Stomach (tissue), 19 donors: Measurements from ENCODE around the gene PRAMEF18. TPM values are rescaled to one million over a fixed set of nuclear protein-coding genes. Genes with fewer than 3 reads are reported as not detected.
"Not testable (repeated sequence)": the region's sequence is repeated elsewhere in the genome, so short reads cannot be mapped to it uniquely, and the experiment has no call there.

Source experiments
- DNase-seq, 2 donors: peaks; one replicate each; pipeline versions ENCODE4 v3.0.0 to v3.0.0-alpha.2; 2013 to 2019
- H3K27ac ChIP-seq, 5 donors: fragments of 200-600 bp in 4 of 5; sonication (generic) in 4 of 5; one replicate each; pipeline ENCODE4 v1.5.1; 2013 to 2019; ENCODE audit warnings: mild to moderate bottlenecking in 1 of 5, moderate library complexity in 1 of 5
- H3K27me3 ChIP-seq, 3 donors: fragments of 200-600 bp; sonication (generic); one replicate each; pipeline ENCODE4 v1.5.1; 2017 to 2019; ENCODE audit warnings: mixed run types in 1 of 3
- H3K36me3 ChIP-seq, 4 donors: fragments of 200-600 bp; sonication (generic); 1 replicate in 3 of 4; 2 replicates in 1 of 4; pipeline ENCODE4 v1.5.1; 2016 to 2019
- H3K4me1 ChIP-seq, 4 donors: fragments of 200-600 bp; sonication (generic); one replicate each; pipeline ENCODE4 v1.5.1; 2016 to 2019
- H3K4me3 ChIP-seq, 4 donors: fragments of 200-600 bp; sonication (generic) in 3 of 4; one replicate each; pipeline ENCODE4 v1.5.1; 2016 to 2019; ENCODE audit warnings: mild to moderate bottlenecking in 1 of 4
- H3K9me3 ChIP-seq, 4 donors: fragments of 200-600 bp; sonication (generic); one replicate each; pipeline ENCODE4 v1.5.1; 2016 to 2019
- WGBS, 5 donors: extraction: QIAGEN DNeasy Blood & Tissue Kit in 3 of 5; methylation state at CpG; one replicate each; pipeline versions ENCODE4 v1.1.5 to v1.1.7; 2013 to 2018; 5-methylcytosine and 5-hydroxymethylcytosine counted together
- intact Hi-C: fragments of 100-400 bp; cut with DNase I; formaldehyde crosslinking; loops from one replicate; pipeline ENCODE4 v1.15.1; 2023; ENCODE audit warnings: low total_unique reads
- long read RNA-seq, 10 donors: transcript quantifications; one replicate each; lab custom pipeline, GENCODE V29; 2026
- polyA plus RNA-seq, 3 donors: library from polyadenylated mRNA; stranded (reverse); fragments of 200-250 nt; gene quantifications; one replicate each; pipeline ENCODE4 v1.2.3, GENCODE V29; 2013
- total RNA-seq, 5 donors: library from RNA; depleted of rRNA; stranded (reverse); fragments of >200 nt; gene quantifications; one replicate each; pipeline versions ENCODE4 v1.1.0 to v1.2.3, GENCODE V29; 2014 to 2016
- donor health status: healthy with polysubstance abuse.
- donor health status: Bipolar disorder and iron deficiency.
- donor health status: healthy.

The PRAMEF18 gene, protein sequence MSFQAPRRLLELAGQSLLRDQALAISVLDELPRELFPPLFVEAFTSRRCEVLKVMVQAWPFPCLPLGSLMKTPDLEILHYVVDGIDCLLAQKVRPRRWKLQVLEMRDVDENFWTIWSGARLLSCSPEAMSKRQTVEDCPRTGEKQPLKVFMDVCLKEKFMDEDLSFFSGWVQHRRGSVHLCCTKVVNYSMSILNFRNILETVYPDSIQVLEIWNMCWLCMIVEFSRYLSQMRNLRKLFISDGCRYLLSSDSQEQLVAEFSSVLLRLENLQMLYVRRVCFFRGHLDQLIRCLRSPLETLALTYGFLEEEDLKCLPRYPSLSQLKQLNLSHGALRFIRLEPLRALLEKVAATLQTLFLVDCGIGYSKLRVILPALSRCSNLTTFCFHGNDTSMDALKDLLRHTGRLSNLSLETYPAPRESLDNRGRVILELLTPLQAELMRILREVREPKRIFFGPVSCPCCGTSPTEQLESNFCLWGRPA
- total RNA-seq (not detected), polyA plus RNA-seq (not detected)
- long read RNA-seq, donor 1 = 0 reads
- long read RNA-seq, donor 2 = 0 reads
- long read RNA-seq, donor 3 = 0 reads
- long read RNA-seq, donor 4 = 0 reads
- long read RNA-seq, donor 5 = 0 reads
- long read RNA-seq, donor 6 = 0 reads
- long read RNA-seq, donor 7 = 0 reads
- long read RNA-seq, donor 8 = 0 reads
- long read RNA-seq, donor 9 = 0 reads
- long read RNA-seq, donor 10 = 0 reads

DNA sequence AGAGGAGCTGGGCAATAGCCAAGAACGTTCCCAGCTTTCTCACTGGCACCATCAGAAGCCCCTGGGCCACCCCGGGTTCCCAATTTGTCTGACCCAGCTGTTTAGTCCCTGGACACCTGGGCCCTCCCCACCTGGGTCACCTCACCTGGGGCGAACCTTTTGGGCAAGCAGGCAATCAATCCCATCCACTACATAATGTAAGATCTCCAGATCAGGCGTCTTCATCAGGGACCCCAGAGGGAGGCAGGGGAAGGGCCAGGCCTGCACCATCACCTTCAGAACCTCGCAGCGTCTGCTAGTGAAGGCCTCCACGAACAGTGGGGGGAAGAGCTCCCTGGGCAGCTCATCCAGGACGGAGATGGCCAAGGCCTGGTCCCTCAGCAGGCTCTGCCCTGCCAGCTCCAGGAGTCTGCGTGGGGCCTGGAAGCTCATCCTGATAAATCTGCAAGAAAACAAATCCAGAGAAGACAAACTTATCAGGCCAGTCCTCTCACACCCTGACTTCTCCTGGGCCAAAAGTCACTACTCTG lies at the start of gene PRAMEF18:
Gene PRAMEF18, minus strand, starts transcription at position 480 of the 530 bp plus-strand sequence. Its CDS starts 48 bp downstream, at position 432.
- H3K27ac ChIP-seq, DNase-seq, H3K4me3 ChIP-seq, intact Hi-C loops, H3K36me3 ChIP-seq, H3K9me3 ChIP-seq, H3K27me3 ChIP-seq, H3K4me1 ChIP-seq: not testable (repeated sequence)
- 68 to 84% (median 72%) methylated on average over 5 to 9 of the region's 9 CpGs for WGBS, 5 donors

DNA sequence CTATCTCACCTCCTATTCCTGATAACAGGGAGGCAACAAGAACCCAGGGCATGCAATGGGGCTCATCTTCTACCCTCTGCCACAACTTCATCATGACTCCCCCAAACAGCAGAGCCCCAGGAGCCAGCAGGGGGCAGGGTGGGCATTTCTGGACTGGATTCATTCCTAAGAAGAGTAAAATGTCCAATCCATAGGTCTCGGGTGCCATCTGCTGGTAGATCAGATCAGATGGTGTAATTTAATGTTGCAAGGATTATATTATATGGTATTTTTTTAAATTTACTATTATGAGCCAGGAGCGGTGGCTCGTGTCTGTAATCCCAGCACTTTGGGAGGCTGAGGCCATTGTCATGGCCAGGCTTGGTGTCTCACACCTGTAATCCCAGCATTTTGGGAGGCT lies 39.2 kb upstream of the PRAMEF18 start:
- DNase-seq, H3K4me3 ChIP-seq, H3K9me3 ChIP-seq, H3K4me1 ChIP-seq, intact Hi-C loops, H3K36me3 ChIP-seq, H3K27me3 ChIP-seq, H3K27ac ChIP-seq: not testable (repeated sequence)
- WGBS, 5 donors = 22 to 60% (median 38%) methylated on average over 2 to 3 of the region's 3 CpGs; no CpG with 5 or more reads in 1 of the 5 donors

DNA sequence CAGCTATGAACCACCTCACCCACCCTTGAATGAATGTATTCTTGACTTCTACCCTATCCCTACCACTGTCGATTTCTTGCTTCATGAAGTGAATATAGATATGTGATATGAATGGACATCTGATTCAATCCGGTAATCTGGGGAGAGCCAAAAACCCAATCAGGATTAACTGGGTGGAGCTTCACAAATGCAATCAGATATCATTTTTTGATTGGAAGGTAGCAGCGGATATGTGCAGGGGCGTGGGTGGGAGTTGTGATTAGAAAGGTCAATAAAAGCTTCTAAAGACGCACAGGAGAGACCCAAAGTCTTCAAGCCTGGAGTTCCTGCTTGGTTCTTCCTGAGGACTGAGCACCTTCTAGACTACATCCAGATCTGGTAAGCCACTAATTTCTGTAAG lies 27.9 kb upstream of the PRAMEF18 start, which contains the start of gene PRAMEF5:
Gene PRAMEF5, plus strand, starts transcription at position 301 of the 400 bp plus-strand sequence. CDS start 5,071 bp downstream, outside the sequence.
- intact Hi-C loops, H3K36me3 ChIP-seq, H3K27me3 ChIP-seq, DNase-seq, H3K4me1 ChIP-seq, H3K4me3 ChIP-seq, H3K9me3 ChIP-seq, H3K27ac ChIP-seq: not testable (repeated sequence)
- WGBS, 5 donors = 84 to 100% (median 98%) methylated on average over 2 of the region's 5 CpGs; no CpG with 5 or more reads in 1 of the 5 donors

DNA sequence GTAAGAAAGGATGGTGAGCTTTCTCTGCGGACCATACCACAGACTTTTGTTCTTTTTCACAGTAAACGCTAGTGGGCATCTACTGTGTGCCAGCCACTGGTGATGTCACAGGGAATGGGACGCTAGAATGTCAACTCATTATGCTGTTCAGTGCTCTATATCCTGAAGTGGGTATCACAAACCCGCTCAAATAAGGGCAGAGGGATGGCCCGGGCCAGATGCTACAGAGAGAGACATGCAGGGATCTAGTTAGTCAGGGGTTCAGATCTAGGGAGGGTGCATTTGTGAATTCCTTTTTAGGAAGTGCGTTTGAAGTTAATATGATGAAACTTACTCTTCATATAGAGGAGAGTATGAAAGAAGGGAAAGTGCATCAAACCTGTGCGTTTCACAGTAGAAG lies 21.2 kb upstream of the PRAMEF18 start:
- H3K9me3 ChIP-seq, intact Hi-C loops: not testable (repeated sequence)

DNA sequence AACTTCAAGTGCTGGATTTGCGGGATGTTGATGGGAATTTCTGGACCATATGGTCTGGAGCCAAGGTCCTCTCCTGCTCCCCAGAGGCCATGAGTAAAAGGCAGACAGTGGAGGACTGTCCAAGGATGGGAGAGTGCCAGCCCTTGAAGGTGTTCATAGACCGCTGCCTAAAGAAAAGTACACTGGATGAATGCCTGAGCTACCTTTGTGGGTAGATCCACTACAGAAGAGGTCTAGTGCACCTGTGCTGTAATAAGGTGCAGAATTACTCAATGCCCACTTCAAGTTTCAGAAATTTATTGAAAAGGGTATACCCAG lies 20.6 kb upstream of the PRAMEF18 start:
- intact Hi-C loops, H3K36me3 ChIP-seq, H3K4me1 ChIP-seq, H3K27ac ChIP-seq, DNase-seq, H3K4me3 ChIP-seq, H3K9me3 ChIP-seq: not testable (repeated sequence)
- 70 to 90% (median 85%) methylated on average over 2 of the region's 2 CpGs for WGBS, 5 donors
- H3K27me3 ChIP-seq = peaks cover 0 to 17% (median 9%) of the 10 kb centered on the region in 3 donors

More for the DNA sequence above, 21.2 kb upstream of the PRAMEF18 start:
- H3K4me1 ChIP-seq, H3K27ac ChIP-seq, H3K36me3 ChIP-seq, H3K4me3 ChIP-seq: not testable (repeated sequence)
- peaks cover 0 to 14% (median 9%) of the 10 kb centered on the region in 3 donors for H3K27me3 ChIP-seq
- 63 to 81% (median 78%) methylated on average over 6 to 7 of the region's 7 CpGs for WGBS, 5 donors
- peak in 1 of 2 donors; percentile 24 for DNase-seq

DNA sequence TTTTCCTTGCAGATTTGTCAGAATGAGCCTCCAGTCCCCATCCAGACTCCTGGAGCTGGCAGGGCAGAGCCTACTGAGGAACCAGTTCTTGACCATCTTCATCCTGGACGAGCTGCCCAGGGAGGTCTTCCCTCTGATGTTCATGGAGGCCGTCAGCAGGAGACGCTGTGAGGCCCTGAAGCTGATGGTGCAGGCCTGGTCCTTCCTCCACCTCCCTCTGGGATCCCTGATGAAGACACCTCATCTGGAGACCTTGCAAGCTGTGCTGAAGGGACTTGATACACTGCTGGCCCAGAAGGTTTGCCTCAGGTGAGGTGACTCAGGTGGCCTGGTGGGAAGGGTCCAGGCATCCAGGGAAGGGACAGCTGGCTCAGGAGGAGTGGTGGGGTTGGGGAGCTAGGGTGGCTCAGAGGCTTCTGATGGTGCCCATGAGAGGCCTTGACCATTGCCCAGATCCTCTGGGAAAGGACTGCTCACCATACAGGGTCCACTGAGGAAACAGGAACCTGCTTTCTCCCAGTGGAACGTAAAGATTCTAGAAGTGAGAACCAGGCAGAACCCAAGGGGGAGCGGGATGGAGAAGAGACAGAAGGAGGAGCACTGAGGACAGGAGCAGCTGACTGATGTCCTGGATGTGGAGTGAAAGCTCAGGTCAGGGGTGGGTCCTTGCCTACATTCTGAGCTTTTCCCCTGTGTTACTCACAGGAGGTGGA lies 20.0 kb upstream of the PRAMEF18 start:
- peak in 1 of 2 donors; percentile 23 for DNase-seq
- H3K27ac ChIP-seq, H3K4me3 ChIP-seq, intact Hi-C loops, H3K36me3 ChIP-seq, H3K9me3 ChIP-seq, H3K4me1 ChIP-seq: not testable (repeated sequence)
- 66 to 77% (median 73%) methylated on average over 5 of the region's 5 CpGs for WGBS, 5 donors
- H3K27me3 ChIP-seq = peaks cover 0 to 17% (median 9%) of the 10 kb centered on the region in 3 donors

DNA sequence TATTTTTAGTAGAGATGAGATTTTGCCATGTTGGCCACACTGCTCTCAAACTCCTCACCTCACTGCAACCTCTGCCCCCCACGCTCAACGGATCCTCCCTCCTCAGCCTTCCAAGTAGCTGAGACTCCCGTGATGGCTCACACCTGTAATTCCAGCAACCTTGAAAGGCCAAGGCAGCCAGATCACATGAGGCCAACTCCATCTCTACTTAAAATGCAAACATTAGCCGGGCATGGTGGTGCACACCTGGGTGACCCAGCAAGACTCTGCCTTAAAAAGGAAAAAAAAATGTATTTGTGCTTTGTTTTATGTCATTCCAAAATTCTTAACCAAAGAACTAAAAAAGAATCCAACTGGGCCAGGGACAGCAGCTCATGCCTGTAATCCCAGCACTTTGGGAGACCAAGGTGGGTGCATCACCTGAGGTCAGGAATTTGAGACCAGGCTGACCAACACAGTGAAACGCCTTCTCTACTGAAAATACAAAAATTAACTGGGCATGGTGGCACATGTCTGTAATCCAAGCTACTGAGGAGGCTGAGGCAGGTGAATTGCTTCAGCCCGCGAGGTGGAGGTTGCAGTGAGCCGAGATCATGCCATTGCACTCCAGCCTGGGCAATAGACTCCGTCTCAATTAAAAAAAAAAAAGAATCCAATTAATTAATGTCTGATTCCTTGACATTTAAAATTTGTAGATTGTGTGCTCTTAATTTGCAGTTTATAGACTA lies 17.7 kb upstream of the PRAMEF18 start:
- H3K4me3 ChIP-seq, H3K9me3 ChIP-seq, H3K4me1 ChIP-seq, H3K36me3 ChIP-seq, DNase-seq, H3K27ac ChIP-seq, intact Hi-C loops: not testable (repeated sequence)
- WGBS, 5 donors = 82 to 86% (median 84%) methylated on average over 9 of the region's 9 CpGs
- H3K27me3 ChIP-seq = peaks cover 0 to 17% (median 9%) of the 10 kb centered on the region in 3 donors

DNA sequence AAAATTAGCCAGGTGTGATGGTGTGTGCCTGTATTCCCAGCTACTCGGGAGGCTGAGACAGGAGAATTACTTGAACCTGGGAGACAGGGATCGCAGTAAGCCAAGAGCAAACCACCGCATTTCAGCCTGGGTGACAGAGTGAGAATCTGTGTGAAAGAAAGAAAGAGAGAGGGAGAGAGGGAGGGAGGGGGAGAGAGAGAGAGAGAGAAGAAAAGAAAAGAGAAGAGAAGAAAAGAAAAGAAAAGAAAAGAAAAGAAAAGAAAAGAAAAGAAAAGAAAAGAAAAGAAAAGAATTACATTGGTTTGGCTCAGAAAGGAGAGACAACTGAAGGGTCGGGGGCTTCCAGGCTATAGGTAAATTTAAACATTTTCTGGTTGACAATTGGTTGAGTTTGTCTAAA lies 13.7 kb upstream of the PRAMEF18 start:
- DNase-seq, H3K36me3 ChIP-seq, H3K4me1 ChIP-seq, H3K9me3 ChIP-seq, H3K4me3 ChIP-seq, H3K27me3 ChIP-seq, intact Hi-C loops, H3K27ac ChIP-seq: not testable (repeated sequence)
- WGBS, 5 donors = 86 to 90% (median 88%) methylated on average over 4 of the region's 4 CpGs

DNA sequence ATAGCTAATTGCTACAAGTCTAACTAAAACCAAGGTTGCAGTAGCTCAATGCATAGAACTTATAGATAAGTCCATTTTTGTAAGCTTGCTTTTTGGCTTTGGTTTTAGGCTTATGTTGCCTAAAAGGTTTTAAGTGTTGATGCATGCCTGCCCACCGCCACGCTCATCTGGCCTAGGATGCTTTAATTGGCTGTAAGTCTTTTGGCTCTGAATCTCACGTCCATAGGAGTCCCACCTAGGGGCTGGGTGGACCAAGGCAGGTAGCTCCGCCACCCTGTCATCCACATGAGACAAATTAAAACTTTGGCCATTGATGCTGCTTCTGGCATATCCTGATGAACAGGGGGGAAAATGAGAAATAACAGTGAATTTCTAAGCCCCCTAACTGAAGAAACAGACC lies 11.6 kb upstream of the PRAMEF18 start:
- WGBS, 5 donors = 48 to 79% (median 77%) methylated on average over 3 to 4 of the region's 4 CpGs
- intact Hi-C loops = not testable (repeated sequence)

DNA sequence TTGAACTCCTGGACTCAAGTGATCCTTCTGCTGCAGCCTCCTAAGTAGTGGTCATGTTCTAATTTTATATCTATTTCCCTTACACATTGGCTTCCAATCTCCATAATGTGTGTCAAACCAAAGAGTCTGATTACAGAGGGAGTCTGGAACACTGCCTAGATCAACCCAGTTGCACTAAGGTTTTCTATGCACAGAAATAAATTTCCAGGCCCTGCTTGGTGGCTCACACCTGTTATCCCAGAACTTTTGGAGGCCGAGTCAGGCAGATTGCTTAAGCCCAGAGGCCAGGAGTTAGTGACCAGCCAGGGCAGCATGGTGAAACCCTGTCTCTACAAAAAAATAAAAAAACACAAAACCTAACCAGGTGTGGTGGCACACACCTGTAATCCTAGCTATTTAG lies 8.1 kb upstream of the PRAMEF18 start:
- H3K27ac ChIP-seq, H3K4me3 ChIP-seq, H3K4me1 ChIP-seq, H3K36me3 ChIP-seq, H3K9me3 ChIP-seq, intact Hi-C loops, H3K27me3 ChIP-seq: not testable (repeated sequence)
- DNase-seq = peak in 1 of 2 donors; percentile 50
- WGBS, 5 donors = 32 to 59% (median 45%) methylated on average over 1 of the region's 1 CpG

More for the DNA sequence above, 11.6 kb upstream of the PRAMEF18 start:
- H3K36me3 ChIP-seq, H3K4me3 ChIP-seq, H3K4me1 ChIP-seq, H3K9me3 ChIP-seq, DNase-seq, H3K27ac ChIP-seq, H3K27me3 ChIP-seq: not testable (repeated sequence)

DNA sequence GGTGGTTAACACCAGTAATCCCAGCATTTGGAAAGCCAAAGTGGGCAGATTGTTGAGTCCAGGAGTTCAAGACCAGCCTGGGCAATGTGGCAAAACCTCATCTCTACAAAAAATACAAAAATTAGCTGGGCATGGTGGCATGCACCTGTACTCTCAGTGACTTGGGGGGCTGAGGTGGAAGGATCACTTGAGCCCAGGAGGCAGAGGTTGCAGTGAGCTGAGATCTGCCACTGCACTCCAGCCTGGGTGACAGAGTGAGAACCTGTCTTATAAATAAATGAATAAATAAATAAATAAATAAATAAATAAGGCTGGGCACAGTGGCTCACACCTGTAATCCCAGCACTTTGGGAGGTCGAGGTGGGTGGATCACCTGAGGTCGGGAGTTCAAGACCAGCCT lies 6.1 kb upstream of the PRAMEF18 start:
- H3K4me1 ChIP-seq, intact Hi-C loops, H3K27me3 ChIP-seq, H3K9me3 ChIP-seq, H3K36me3 ChIP-seq, H3K27ac ChIP-seq, H3K4me3 ChIP-seq: not testable (repeated sequence)
- WGBS, 5 donors = 50 to 74% (median 61%) methylated on average over 2 of the region's 2 CpGs
- peak in 1 of 2 donors; percentile 23 for DNase-seq
